Brain microvascular endothelial cell (primary cell): ENCODE results near the gene NEURL3.
A peak's percentile ranks its signal among the peaks of the same experiment; 100 is the strongest.

Experiments used
- DNase-seq: peaks from one replicate; pipeline ENCODE4 v3.0.0-alpha.2; 2020
- H3K27ac ChIP-seq: fragments of 250-450 bp; sonication (Bioruptor Pico); 2 replicates; pipeline ENCODE4 v1.5.1; 2020; ENCODE audit warnings: mild to moderate bottlenecking, moderate library complexity
- H3K27me3 ChIP-seq: fragments of 250-450 bp; sonication (Bioruptor Pico); replicated peaks from 2 replicates; pipeline ENCODE4 v1.5.1; 2020; ENCODE audit warnings: mild to moderate bottlenecking
- H3K36me3 ChIP-seq: fragments of 250-450 bp; sonication (Bioruptor Pico); replicated peaks from 2 replicates; pipeline ENCODE4 v1.5.1; 2020; ENCODE audit warnings: mild to moderate bottlenecking
- H3K4me3 ChIP-seq: 2 replicates; pipeline ENCODE4 v1.5.1; 2011; ENCODE audit warnings: low read depth, mild to moderate bottlenecking, control low read depth, low read length, moderate library complexity
- CTCF ChIP-seq: IDR thresholded peaks from 2 replicates; pipeline ENCODE4 v1.5.1; 2011; ENCODE audit warnings: low read depth, mild to moderate bottlenecking, moderate library complexity, low read length, control low read depth, inconsistent platforms; ENCODE audit errors: missing control alignments
- in situ Hi-C: cut with HindIII; loops from 2 replicates; pipeline ENCODE4 v1.10.0; 2017; ENCODE audit warnings: low sequenced_read_pairs, low pct_ligation_motif_present

The NEURL3 gene

GRCh38 chr2:96529376-96530143 is 24.4 kb upstream of the NEURL3 start:
- TF ChIP-seq CTCF, result no peak
- no peak overlapping the region for H3K27ac ChIP-seq
- H3K27me3 ChIP-seq, result no peaks in the 10 kb centered on the region
- DNase-seq, result no peak
- no peak overlapping the region for H3K4me3 ChIP-seq
- H3K36me3 ChIP-seq, result no peaks in the 10 kb centered on the region
- in situ Hi-C loops, result no loop called here

GRCh38 chr2:96528700-96529375 is 23.7 kb upstream of the NEURL3 start:
- TF ChIP-seq CTCF, result peak; percentile 13
- in situ Hi-C loops, result no loop called here
- H3K4me3 ChIP-seq, result no peak overlapping the region
- no peak for DNase-seq
- no peak overlapping the region for H3K27ac ChIP-seq
- H3K27me3 ChIP-seq, result no peaks in the 10 kb centered on the region
- no peaks in the 10 kb centered on the region for H3K36me3 ChIP-seq

GRCh38 chr2:96528006-96528699 is 23.0 kb upstream of the NEURL3 start:
- Histone ChIP-seq H3K36me3 (no peaks in the 10 kb centered on the region), H3K27me3 (no peaks in the 10 kb centered on the region), H3K4me3 (peak overlapping the region; percentile 52), H3K27ac (peak overlapping the region; percentile 69)
- no peak for TF ChIP-seq CTCF
- peak; percentile 60 for DNase-seq
- in situ Hi-C loops, result no loop called here

GRCh38 chr2:96527286-96528005 is 22.3 kb upstream of the NEURL3 start:
- in situ Hi-C loops, result no loop called here
- Histone ChIP-seq H3K27me3 (no peaks in the 10 kb centered on the region), H3K27ac (peak overlapping the region; percentile 69), H3K4me3 (peak overlapping the region; percentile 52), H3K36me3 (no peaks in the 10 kb centered on the region)
- peak; percentile 62 for TF ChIP-seq CTCF
- no peak for DNase-seq

- Histone ChIP-seq H3K27ac (no peak overlapping the region), H3K27me3 (no peaks in the 10 kb centered on the region), H3K4me3 (peak overlapping the region; percentile 52), H3K36me3 (no peaks in the 10 kb centered on the region)
- in situ Hi-C loops, result no loop called here
- no peak for DNase-seq
- no peak for TF ChIP-seq CTCF
Measured at GRCh38 chr2:96526615-96527285, 21.6 kb upstream of the NEURL3 start.
